Activated CD4-positive, alpha-beta memory T cell treated with anti-CD3 and anti-CD28 coated beads, Interleukin-2, amount 10 ng/mL, durations not matched to agents 7 days and 5 days (primary cell): ENCODE results near the gene CHST9. TPM values are rescaled to one million over a fixed set of nuclear protein-coding genes. Genes with fewer than 3 reads are reported as not detected.

Source experiments
- CTCF ChIA-PET: fragments of 350-600 bp; sonication (Branson Sonifier 250); formaldehyde crosslinking; loops from one replicate; lab custom pipeline; 2021; ENCODE audit warnings: antibody characterized with exemption, inconsistent platforms; lab: Charles Lee
- POLR2A ChIA-PET: fragments of 350-600 bp; sonication (Branson Sonifier 250); formaldehyde crosslinking; loops from one replicate; lab custom pipeline; 2021; ENCODE audit warnings: antibody characterized with exemption; lab: Charles Lee
- DNase-seq: peaks from one replicate; pipeline ENCODE4 v3.0.0-alpha.2; 2020
- H3K27ac Mint-ChIP-seq: one replicate; pipeline ENCODE4 v1.8.0; 2021; ENCODE audit warnings: mild to moderate bottlenecking, mixed read lengths
- H3K27me3 Mint-ChIP-seq: one replicate; pipeline ENCODE4 v1.8.0; 2021; ENCODE audit warnings: mixed read lengths
- H3K36me3 Mint-ChIP-seq: one replicate; pipeline ENCODE4 v1.8.0; 2021; ENCODE audit warnings: low read depth, mixed read lengths
- H3K4me1 Mint-ChIP-seq: one replicate; pipeline ENCODE4 v1.8.0; 2021; ENCODE audit warnings: mixed read lengths
- H3K4me3 Mint-ChIP-seq: one replicate; pipeline ENCODE4 v1.8.0; 2021; ENCODE audit warnings: mild to moderate bottlenecking, mixed read lengths
- H3K9me3 Mint-ChIP-seq: one replicate; pipeline ENCODE4 v1.8.0; 2021; ENCODE audit warnings: mixed read lengths
- total RNA-seq, 2 experiments: library from RNA; stranded (reverse); gene quantifications; one replicate each; pipeline ENCODE4 v1.2.3, GENCODE V29; 2021

Gene CHST9
- total RNA-seq, 2 experiments from 2014 or later, result not detected

GRCh38 chr18:26922313-26922712, 262.8 kb downstream of the CHST9 start:
- Mint-ChIP-seq H3K9me3 (peaks cover 2% of the 10 kb centered on the region), H3K27ac (no peak overlapping the region), H3K36me3 (no peaks in the 10 kb centered on the region), H3K27me3 (no peaks in the 10 kb centered on the region), H3K4me3 (no peak overlapping the region), H3K4me1 (no peaks in the 10 kb centered on the region)
- no peak for DNase-seq
- ChIA-PET POLR2A (no interaction called here), CTCF (no interaction called here)

GRCh38 chr18:26920644-26921043, 264.5 kb downstream of the CHST9 start:
- no peaks in the 10 kb centered on the region for H3K36me3 Mint-ChIP-seq
- DNase-seq, result no peak
- H3K4me3 Mint-ChIP-seq, result no peak overlapping the region
- POLR2A ChIA-PET, result no interaction called here
- H3K27ac Mint-ChIP-seq, result no peak overlapping the region
- H3K9me3 Mint-ChIP-seq, result peaks cover 2% of the 10 kb centered on the region
- no peaks in the 10 kb centered on the region for H3K4me1 Mint-ChIP-seq
- CTCF ChIA-PET, result no interaction called here
- H3K27me3 Mint-ChIP-seq, result no peaks in the 10 kb centered on the region

GRCh38 chr18:26919627-26920026, 265.5 kb downstream of the CHST9 start:
- ChIA-PET POLR2A (no interaction called here), CTCF (no interaction called here)
- DNase-seq, result no peak
- H3K36me3 Mint-ChIP-seq, result no peaks in the 10 kb centered on the region
- H3K27me3 Mint-ChIP-seq, result no peaks in the 10 kb centered on the region
- H3K27ac Mint-ChIP-seq, result no peak overlapping the region
- no peak overlapping the region for H3K4me3 Mint-ChIP-seq
- H3K4me1 Mint-ChIP-seq, result no peaks in the 10 kb centered on the region
- peaks cover 2% of the 10 kb centered on the region for H3K9me3 Mint-ChIP-seq

- ChIA-PET POLR2A (no interaction called here), CTCF (no interaction called here)
- Mint-ChIP-seq H3K4me1 (no peaks in the 10 kb centered on the region), H3K27me3 (no peaks in the 10 kb centered on the region), H3K36me3 (no peaks in the 10 kb centered on the region), H3K27ac (no peak overlapping the region), H3K4me3 (no peak overlapping the region), H3K9me3 (peaks cover 2% of the 10 kb centered on the region)
- no peak for DNase-seq
Observed at GRCh38 chr18:26919201-26919600, 265.9 kb downstream of the CHST9 start.

GRCh38 chr18:26911840-26912239, 273.3 kb downstream of the CHST9 start:
- H3K27ac Mint-ChIP-seq, result no peak overlapping the region
- no peaks in the 10 kb centered on the region for H3K36me3 Mint-ChIP-seq
- no peaks in the 10 kb centered on the region for H3K4me1 Mint-ChIP-seq
- no peaks in the 10 kb centered on the region for H3K9me3 Mint-ChIP-seq
- ChIA-PET POLR2A (no interaction called here), CTCF (no interaction called here)
- no peak overlapping the region for H3K4me3 Mint-ChIP-seq
- DNase-seq, result no peak
- H3K27me3 Mint-ChIP-seq, result no peaks in the 10 kb centered on the region

GRCh38 chr18:26909599-26910290, 275.4 kb downstream of the CHST9 start:
- POLR2A ChIA-PET, result no interaction called here
- H3K9me3 Mint-ChIP-seq, result no peaks in the 10 kb centered on the region
- H3K36me3 Mint-ChIP-seq, result no peaks in the 10 kb centered on the region
- H3K4me1 Mint-ChIP-seq, result no peaks in the 10 kb centered on the region
- no peak for DNase-seq
- no peak overlapping the region for H3K4me3 Mint-ChIP-seq
- H3K27me3 Mint-ChIP-seq, result no peaks in the 10 kb centered on the region
- H3K27ac Mint-ChIP-seq, result no peak overlapping the region
- CTCF ChIA-PET, result no interaction called here

- DNase-seq, result no peak
- Mint-ChIP-seq H3K9me3 (peaks cover 2% of the 10 kb centered on the region), H3K27me3 (no peaks in the 10 kb centered on the region), H3K36me3 (no peaks in the 10 kb centered on the region), H3K4me1 (no peaks in the 10 kb centered on the region), H3K27ac (no peak overlapping the region), H3K4me3 (no peak overlapping the region)
- ChIA-PET CTCF (no interaction called here), POLR2A (no interaction called here)
Observed at GRCh38 chr18:26908906-26909305, 276.2 kb downstream of the CHST9 start.

GRCh38 chr18:26902291-26902690, 282.8 kb downstream of the CHST9 start:
- no peak for DNase-seq
- H3K4me1 Mint-ChIP-seq, result no peaks in the 10 kb centered on the region
- H3K27me3 Mint-ChIP-seq, result no peaks in the 10 kb centered on the region
- CTCF ChIA-PET, result no interaction called here
- H3K4me3 Mint-ChIP-seq, result no peak overlapping the region
- H3K36me3 Mint-ChIP-seq, result no peaks in the 10 kb centered on the region
- H3K9me3 Mint-ChIP-seq, result peaks cover 11% of the 10 kb centered on the region
- H3K27ac Mint-ChIP-seq, result no peak overlapping the region
- POLR2A ChIA-PET, result no interaction called here

- Mint-ChIP-seq H3K27me3 (no peaks in the 10 kb centered on the region), H3K27ac (no peak overlapping the region), H3K4me3 (no peak overlapping the region), H3K9me3 (peaks cover 11% of the 10 kb centered on the region), H3K4me1 (no peaks in the 10 kb centered on the region), H3K36me3 (no peaks in the 10 kb centered on the region)
- no peak for DNase-seq
- CTCF ChIA-PET, result no interaction called here
- POLR2A ChIA-PET, result no interaction called here
Observed at GRCh38 chr18:26901020-26901419, 284.1 kb downstream of the CHST9 start.

GRCh38 chr18:26894426-26894825, 290.7 kb downstream of the CHST9 start:
- Mint-ChIP-seq H3K27me3 (no peaks in the 10 kb centered on the region), H3K4me1 (no peaks in the 10 kb centered on the region), H3K4me3 (no peak overlapping the region), H3K36me3 (no peaks in the 10 kb centered on the region), H3K9me3 (no peaks in the 10 kb centered on the region), H3K27ac (no peak overlapping the region)
- POLR2A ChIA-PET, result no interaction called here
- no peak for DNase-seq
- CTCF ChIA-PET, result no interaction called here

- POLR2A ChIA-PET, result no interaction called here
- no peak overlapping the region for H3K27ac Mint-ChIP-seq
- H3K36me3 Mint-ChIP-seq, result no peaks in the 10 kb centered on the region
- no peaks in the 10 kb centered on the region for H3K9me3 Mint-ChIP-seq
- CTCF ChIA-PET, result no interaction called here
- no peak overlapping the region for H3K4me3 Mint-ChIP-seq
- H3K27me3 Mint-ChIP-seq, result no peaks in the 10 kb centered on the region
- no peak for DNase-seq
- H3K4me1 Mint-ChIP-seq, result no peaks in the 10 kb centered on the region
Observed at GRCh38 chr18:26893996-26894395, 291.1 kb downstream of the CHST9 start.

GRCh38 chr18:26888259-26888658, 296.8 kb downstream of the CHST9 start:
- no peaks in the 10 kb centered on the region for H3K36me3 Mint-ChIP-seq
- H3K4me3 Mint-ChIP-seq, result no peak overlapping the region
- ChIA-PET POLR2A (no interaction called here), CTCF (no interaction called here)
- H3K4me1 Mint-ChIP-seq, result no peaks in the 10 kb centered on the region
- H3K27ac Mint-ChIP-seq, result no peak overlapping the region
- no peaks in the 10 kb centered on the region for H3K27me3 Mint-ChIP-seq
- H3K9me3 Mint-ChIP-seq, result no peaks in the 10 kb centered on the region
- DNase-seq, result no peak

GRCh38 chr18:26875040-26875654, 310.0 kb downstream of the CHST9 start:
- Mint-ChIP-seq H3K27ac (no peak overlapping the region), H3K4me1 (no peaks in the 10 kb centered on the region), H3K4me3 (no peak overlapping the region), H3K36me3 (no peaks in the 10 kb centered on the region), H3K27me3 (no peaks in the 10 kb centered on the region), H3K9me3 (no peaks in the 10 kb centered on the region)
- ChIA-PET CTCF (no interaction called here), POLR2A (no interaction called here)
- DNase-seq, result no peak

GRCh38 chr18:26874283-26874682, 310.8 kb downstream of the CHST9 start:
- Mint-ChIP-seq H3K27ac (no peak overlapping the region), H3K36me3 (no peaks in the 10 kb centered on the region)
- CTCF ChIA-PET, result no interaction called here

More at GRCh38 chr18:26874283-26874682, 310.8 kb downstream of the CHST9 start:
- Mint-ChIP-seq H3K27me3 (no peaks in the 10 kb centered on the region), H3K4me1 (no peaks in the 10 kb centered on the region), H3K4me3 (no peak overlapping the region), H3K9me3 (no peaks in the 10 kb centered on the region)
- DNase-seq, result no peak
- POLR2A ChIA-PET, result no interaction called here
